Trophoblast cell (in vitro differentiated cells and primary cell): ENCODE measurements around the gene TCP10L. TPM values are rescaled to one million over a fixed set of nuclear protein-coding genes. Genes with fewer than 3 reads are reported as not detected.
"Not testable (repeated sequence)": the region's sequence is repeated elsewhere in the genome, so short reads cannot be mapped to it uniquely, and the experiment has no call there.

ENCODE experiments used
- DNase-seq, 2 donors: peaks; one replicate each; pipeline ENCODE4 v3.0.0-alpha.2; 2016
- H2AFZ ChIP-seq: 2 replicates; pipeline ENCODE4 v1.6.1; 2013; ENCODE audit warnings: low read length, moderate library complexity, mild to moderate bottlenecking; ENCODE audit not compliant: insufficient read depth, poor library complexity
- H2AK5ac ChIP-seq: 2 replicates; pipeline ENCODE4 v1.6.1; 2013; ENCODE audit warnings: mild to moderate bottlenecking, low read length
- H2BK120ac ChIP-seq: 2 replicates; pipeline ENCODE4 v1.6.1; 2013; ENCODE audit warnings: low read length, mild to moderate bottlenecking, moderate library complexity; ENCODE audit not compliant: insufficient read depth, poor library complexity
- H2BK12ac ChIP-seq: 2 replicates; pipeline ENCODE4 v1.6.1; 2013; ENCODE audit warnings: mild to moderate bottlenecking, low read length, moderate library complexity
- H2BK5ac ChIP-seq: 2 replicates; pipeline ENCODE4 v1.6.1; 2013; ENCODE audit warnings: low read length, low read depth, moderate library complexity, mild to moderate bottlenecking; ENCODE audit not compliant: poor library complexity
- H3K14ac ChIP-seq: 2 replicates; pipeline ENCODE4 v1.6.1; 2013; ENCODE audit warnings: mild to moderate bottlenecking, low read length
- H3K18ac ChIP-seq: 2 replicates; pipeline ENCODE4 v1.6.1; 2013; ENCODE audit warnings: mild to moderate bottlenecking, low read length
- H3K23ac ChIP-seq: 2 replicates; pipeline ENCODE4 v1.6.1; 2013; ENCODE audit warnings: low read length
- H3K27ac ChIP-seq: 2 replicates; pipeline ENCODE4 v1.5.1; 2013; ENCODE audit warnings: low read depth, mild to moderate bottlenecking, inconsistent platforms, low read length, moderate library complexity
- H3K27me3 ChIP-seq: 2 replicates; pipeline ENCODE4 v1.6.1; 2013; ENCODE audit warnings: inconsistent platforms, mild to moderate bottlenecking, low read length, moderate library complexity; ENCODE audit not compliant: insufficient read depth
- H3K36me3 ChIP-seq, 2 experiments: 1 replicate in 1 of 2; 2 replicates in 1 of 2; pipeline ENCODE4 v1.6.1; 2013; ENCODE audit warnings: low read length in 2 of 2, mild to moderate bottlenecking in 2 of 2, moderate library complexity in 1 of 2; ENCODE audit not compliant: insufficient read depth in 2 of 2, control insufficient read depth in 1 of 2
- H3K4ac ChIP-seq: 2 replicates; pipeline ENCODE4 v1.6.1; 2013; ENCODE audit warnings: low read depth, mild to moderate bottlenecking, low read length, moderate library complexity
- H3K4me1 ChIP-seq, 2 experiments: 1 replicate in 1 of 2; 2 replicates in 1 of 2; pipeline ENCODE4 v1.6.1; 2013; ENCODE audit warnings: low read length in 2 of 2, mild to moderate bottlenecking in 2 of 2, moderate library complexity in 1 of 2; ENCODE audit not compliant: insufficient read depth in 2 of 2, control insufficient read depth in 1 of 2
- H3K4me2 ChIP-seq: 2 replicates; pipeline ENCODE4 v1.6.1; 2013; ENCODE audit warnings: inconsistent platforms, mild to moderate bottlenecking, low read length, moderate library complexity
- H3K4me3 ChIP-seq: 2 replicates; pipeline ENCODE4 v1.5.1; 2013; ENCODE audit warnings: mild to moderate bottlenecking, low read depth, low read length, inconsistent platforms
- H3K79me1 ChIP-seq: one replicate; pipeline ENCODE4 v1.6.1; 2013; ENCODE audit warnings: low read length
- H3K79me2 ChIP-seq: 2 replicates; pipeline ENCODE4 v1.6.1; 2013; ENCODE audit warnings: low read length, mild to moderate bottlenecking; ENCODE audit not compliant: control insufficient read depth, insufficient read depth, poor library complexity
- H3K9ac ChIP-seq: 2 replicates; pipeline ENCODE4 v1.6.1; 2013; ENCODE audit warnings: mild to moderate bottlenecking, low read length
- H3K9me3 ChIP-seq: 2 replicates; pipeline ENCODE4 v1.6.1; 2013; ENCODE audit warnings: low read depth, mild to moderate bottlenecking, control low read depth, inconsistent platforms, low read length; ENCODE audit not compliant: insufficient read depth
- H4K12ac ChIP-seq: 2 replicates; pipeline ENCODE4 v1.6.1; 2013; ENCODE audit warnings: low read depth, mild to moderate bottlenecking, low read length, moderate library complexity
- H4K8ac ChIP-seq: 2 replicates; pipeline ENCODE4 v1.6.1; 2013; ENCODE audit warnings: low read depth, mild to moderate bottlenecking, low read length, moderate library complexity
- H4K91ac ChIP-seq: one replicate; pipeline ENCODE4 v1.6.1; 2013; ENCODE audit warnings: low read depth, mild to moderate bottlenecking, low read length, moderate library complexity
- WGBS: extraction: QIAGEN DNeasy Blood & Tissue Kit; methylation state at CpG from one replicate; pipeline ENCODE4 v1.1.7; 2013; ENCODE audit warnings: missing lambda C conversion rate; ENCODE audit not compliant: insufficient read length, insufficient coverage; ENCODE audit errors: extremely low coverage; 5-methylcytosine and 5-hydroxymethylcytosine counted together
- polyA plus RNA-seq: library from polyadenylated mRNA; stranded (reverse); fragments of 200-250 nt; gene quantifications from 2 replicates; pipeline ENCODE4 v1.2.3, GENCODE V29; 2013

Gene TCP10L
- polyA plus RNA-seq, result 1.0 and 1.3 TPM in 2 replicates

- H3K36me3 ChIP-seq, result peaks cover 0 to 2% of the 10 kb centered on the region in 2 experiments
- no peaks in the 10 kb centered on the region for H3K4me1 ChIP-seq
- H3K79me1 ChIP-seq, result no peaks in the 10 kb centered on the region
- no peak within 1 kb of the TSS for H2AFZ ChIP-seq
- no peak within 1 kb of the TSS for H4K8ac ChIP-seq
- no peak within 1 kb of the TSS for H3K4me2 ChIP-seq
- no peak within 1 kb of the TSS for H3K23ac ChIP-seq
- H3K79me2 ChIP-seq, result no peaks in the 10 kb centered on the region
- no peak within 1 kb of the TSS for H3K9ac ChIP-seq
- WGBS, result no CpG with 5 or more reads among the region's 17 CpGs
- no peaks in the 10 kb centered on the region for H3K27me3 ChIP-seq
- H4K12ac ChIP-seq, result no peak within 1 kb of the TSS
- H3K27ac ChIP-seq, result no peak within 1 kb of the TSS
- no peak within 1 kb of the TSS for H2BK12ac ChIP-seq
- H2AK5ac ChIP-seq, result no peak within 1 kb of the TSS
- no peak within 1 kb of the TSS for H3K18ac ChIP-seq
- H3K14ac ChIP-seq, result no peak within 1 kb of the TSS
- H2BK120ac ChIP-seq, result no peak within 1 kb of the TSS
- no peak within 1 kb of the TSS for H3K4ac ChIP-seq
- H3K4me3 ChIP-seq, result no peak within 1 kb of the TSS
- H2BK5ac ChIP-seq, result no peak within 1 kb of the TSS
- H4K91ac ChIP-seq, result no peak within 1 kb of the TSS
- H3K9me3 ChIP-seq, result no peaks in the 10 kb centered on the region
- no peak for DNase-seq
These were observed at the start of gene TCP10L for GRCh38 chr21:32585042-32585710. Gene TCP10L, minus strand, starts transcription at chr21:32585523. Its CDS starts 1,219 bp downstream, at chr21:32584304.

- Histone ChIP-seq H4K8ac (no peak overlapping the region), H3K23ac (no peak overlapping the region), H2BK12ac (no peak overlapping the region), H3K18ac (no peak overlapping the region), H3K79me2 (no peaks in the 10 kb centered on the region), H4K91ac (no peak overlapping the region), H3K27ac (no peak overlapping the region), H3K4ac (no peak overlapping the region), H2AK5ac (no peak overlapping the region), H3K36me3 (peaks cover 2 to 11% of the 10 kb centered on the region in 2 experiments), H2BK5ac (no peak overlapping the region), H3K14ac (no peak overlapping the region), H3K9me3 (no peaks in the 10 kb centered on the region), H2AFZ (no peak overlapping the region), H3K27me3 (no peaks in the 10 kb centered on the region), H3K4me1 (no peaks in the 10 kb centered on the region), H3K4me2 (no peak overlapping the region), H3K9ac (no peak overlapping the region), H3K79me1 (no peaks in the 10 kb centered on the region), H2BK120ac (no peak overlapping the region), H3K4me3 (no peak overlapping the region), H4K12ac (no peak overlapping the region)
- peak in 1 of 2 donors; percentile 29 for DNase-seq
- WGBS, result no CpG with 5 or more reads among the region's 3 CpGs
These were observed 41.4 kb upstream of the TCP10L start for GRCh38 chr21:32626621-32627196.

- not testable (repeated sequence) for H4K12ac ChIP-seq, H4K8ac ChIP-seq, H3K23ac ChIP-seq, H3K36me3 ChIP-seq, H3K4me2 ChIP-seq, H3K18ac ChIP-seq, H3K9me3 ChIP-seq, H2AK5ac ChIP-seq, H2AFZ ChIP-seq, H3K14ac ChIP-seq, H2BK5ac ChIP-seq, H3K27ac ChIP-seq, H3K4ac ChIP-seq, H3K79me2 ChIP-seq, H3K9ac ChIP-seq, H3K4me1 ChIP-seq, H3K27me3 ChIP-seq, H2BK120ac ChIP-seq, H2BK12ac ChIP-seq, DNase-seq, H3K79me1 ChIP-seq, H4K91ac ChIP-seq, H3K4me3 ChIP-seq
- no CpG with 5 or more reads among the region's 6 CpGs for WGBS
These were observed 32.9 kb upstream of the TCP10L start for GRCh38 chr21:32618218-32618617.

GRCh38 chr21:32613436-32614043 is 28.2 kb upstream of the TCP10L start:
- H4K8ac ChIP-seq, result peak overlapping the region; percentile 90
- H3K18ac ChIP-seq, result no peak overlapping the region

More at GRCh38 chr21:32613436-32614043, 28.2 kb upstream of the TCP10L start:
- Histone ChIP-seq H3K9me3 (no peaks in the 10 kb centered on the region), H2BK5ac (no peak overlapping the region), H3K4me1 (peaks cover 3 to 4% of the 10 kb centered on the region in 2 experiments), H4K12ac (peak overlapping the region; percentile 93), H3K27me3 (no peaks in the 10 kb centered on the region), H3K23ac (no peak overlapping the region), H3K79me2 (peaks cover 4% of the 10 kb centered on the region), H3K79me1 (peaks cover 15% of the 10 kb centered on the region), H4K91ac (peak overlapping the region; percentile 80), H2BK12ac (no peak overlapping the region), H3K27ac (no peak overlapping the region), H3K4me2 (peak overlapping the region; percentile 91), H3K4ac (no peak overlapping the region), H3K36me3 (peaks cover 0 to 8% of the 10 kb centered on the region in 2 experiments), H3K4me3 (no peak overlapping the region), H2AK5ac (no peak overlapping the region), H3K14ac (no peak overlapping the region), H2AFZ (peak overlapping the region; percentile 85), H3K9ac (no peak overlapping the region), H2BK120ac (no peak overlapping the region)
- no peak for DNase-seq
- no CpG with 5 or more reads among the region's 16 CpGs for WGBS
